Liver (tissue), 9 donors: ENCODE measurements around the gene PPFIA4. TPM values are rescaled to one million over a fixed set of nuclear protein-coding genes. Genes with fewer than 3 reads are reported as not detected.

Experiments
- DNase-seq: peaks from one replicate; pipeline ENCODE4 v3.0.0-alpha.2; 2017; ENCODE audit warnings: low spot score
- H3K27ac ChIP-seq, 2 donors: one replicate each; pipeline ENCODE4 v1.7.0; 2013; ENCODE audit warnings: inconsistent platforms in 2 of 2, low read length in 2 of 2, control low read depth in 1 of 2, low read depth in 1 of 2, mild to moderate bottlenecking in 1 of 2
- H3K27me3 ChIP-seq, 4 donors: one replicate each; pipeline versions ENCODE4 v1.6.1 to v1.7.0; 2013; ENCODE audit warnings: low read length in 3 of 4, inconsistent platforms in 1 of 4, mild to moderate bottlenecking in 1 of 4, moderate library complexity in 1 of 4; ENCODE audit not compliant: control insufficient read depth in 4 of 4, insufficient read depth in 4 of 4
- H3K36me3 ChIP-seq, 4 donors: one replicate each; pipeline versions ENCODE4 v1.6.1 to v1.7.0; 2013; ENCODE audit warnings: low read length in 3 of 4, mild to moderate bottlenecking in 3 of 4, low read depth in 1 of 4, moderate library complexity in 1 of 4; ENCODE audit not compliant: control insufficient read depth in 4 of 4, insufficient read depth in 3 of 4
- H3K4me1 ChIP-seq, 4 donors: one replicate each; pipeline versions ENCODE4 v1.6.1 to v1.7.0; 2013; ENCODE audit warnings: low read length in 3 of 4, mild to moderate bottlenecking in 3 of 4, moderate library complexity in 1 of 4; ENCODE audit not compliant: control insufficient read depth in 4 of 4, insufficient read depth in 4 of 4
- H3K4me3 ChIP-seq, 3 donors: one replicate each; pipeline versions ENCODE4 v1.6.1 to v1.7.0; 2013; ENCODE audit warnings: low read length in 3 of 3, control low read depth in 1 of 3, low read depth in 1 of 3, mild to moderate bottlenecking in 1 of 3
- H3K9ac ChIP-seq, 2 donors: one replicate each; pipeline ENCODE4 v1.7.0; 2013; ENCODE audit warnings: low read length in 2 of 2, mild to moderate bottlenecking in 2 of 2, moderate library complexity in 2 of 2, control low read depth in 1 of 2, low read depth in 1 of 2
- H3K9me3 ChIP-seq, 4 donors: one replicate each; pipeline versions ENCODE4 v1.6.1 to v1.7.0; 2013; ENCODE audit warnings: low read length in 3 of 4; ENCODE audit not compliant: control insufficient read depth in 4 of 4
- EGR1 ChIP-seq, 2 donors: IDR thresholded peaks; 2 replicates each; pipeline ENCODE4 v1.6.1; 2016 to 2018; ENCODE audit warnings: antibody characterized with exemption in 2 of 2, low read depth in 2 of 2
- FOXA1 ChIP-seq: IDR thresholded peaks from 2 replicates; pipeline ENCODE4 v1.6.1; 2016; ENCODE audit warnings: antibody characterized with exemption
- FOXA2 ChIP-seq: IDR thresholded peaks from 2 replicates; pipeline ENCODE4 v1.6.1; 2016; ENCODE audit warnings: antibody characterized with exemption
- GABPA ChIP-seq, 2 donors: IDR thresholded peaks in 1 of 2; conservative IDR thresholded peaks in 1 of 2; 2 replicates each; pipeline ENCODE4 v1.6.1; 2016; ENCODE audit warnings: antibody characterized with exemption in 2 of 2, mild to moderate bottlenecking in 1 of 2, moderate library complexity in 1 of 2
- HNF4A ChIP-seq, 2 donors: conservative IDR thresholded peaks; 2 replicates each; pipeline ENCODE4 v1.6.1; 2016; ENCODE audit warnings: antibody characterized with exemption in 2 of 2, mild to moderate bottlenecking in 2 of 2
- HNF4G ChIP-seq: IDR thresholded peaks from 2 replicates; pipeline ENCODE4 v1.6.1; 2016; ENCODE audit warnings: antibody characterized with exemption
- JUND ChIP-seq, 2 donors: IDR thresholded peaks; 2 replicates each; pipeline ENCODE4 v1.6.1; 2016; ENCODE audit warnings: antibody characterized with exemption in 2 of 2
- MAX ChIP-seq: IDR thresholded peaks from 2 replicates; pipeline ENCODE4 v1.6.1; 2016; ENCODE audit warnings: antibody characterized with exemption
- NR2F2 ChIP-seq: IDR thresholded peaks from 2 replicates; pipeline ENCODE4 v1.6.1; 2016; ENCODE audit warnings: antibody characterized with exemption
- RAD21 ChIP-seq, 2 donors: IDR thresholded peaks; 2 replicates each; pipeline ENCODE4 v1.6.1; 2016; ENCODE audit warnings: antibody characterized with exemption in 2 of 2, mild to moderate bottlenecking in 2 of 2
- RXRA ChIP-seq, 2 donors: IDR thresholded peaks; 2 replicates each; pipeline ENCODE4 v1.6.1; 2017 to 2018; ENCODE audit warnings: antibody characterized with exemption in 2 of 2, mild to moderate bottlenecking in 1 of 2
- SP1 ChIP-seq: IDR thresholded peaks from 2 replicates; pipeline ENCODE4 v1.6.1; 2018; ENCODE audit warnings: antibody characterized with exemption, mild to moderate bottlenecking
- TAF1 ChIP-seq: conservative IDR thresholded peaks from 2 replicates; pipeline ENCODE4 v1.6.1; 2016; ENCODE audit warnings: antibody characterized with exemption, mild to moderate bottlenecking
- YY1 ChIP-seq: IDR thresholded peaks from 2 replicates; pipeline ENCODE4 v1.6.1; 2016; ENCODE audit warnings: antibody characterized with exemption, mild to moderate bottlenecking
- WGBS: extraction: QIAGEN DNeasy Blood & Tissue Kit; methylation state at CpG from one replicate; pipeline ENCODE4 v1.1.7; 2013; 5-methylcytosine and 5-hydroxymethylcytosine counted together
- polyA plus RNA-seq, 2 donors: library from polyadenylated mRNA; stranded (reverse) in 1 of 2; unstranded in 1 of 2; fragments of 200-250 nt in 1 of 2; fragments of >200 nt in 1 of 2; fragmentation: Nextera tagmentation in 1 of 2; extraction: Ambion mirVana in 1 of 2; gene quantifications; one replicate each; pipeline versions ENCODE4 v1.2.1 to v1.2.3, GENCODE V29; 2013 to 2015
- total RNA-seq, 2 donors: library from RNA; depleted of rRNA; stranded (reverse); fragments of >200 nt; gene quantifications; one replicate each; pipeline ENCODE4 v1.2.3, GENCODE V29; 2014
- TF ChIP-seq, protein P1 (sequence below): IDR thresholded peaks from 2 replicates; pipeline ENCODE4 v1.6.1; 2016; ENCODE audit warnings: antibody characterized with exemption
- TF ChIP-seq, protein P2 (sequence below): fragments of 150-350 bp; IDR thresholded peaks from 2 replicates; pipeline ENCODE4 v1.5.1; 2017; ENCODE audit warnings: improper control_type of control experiment, low read depth, low read length; ENCODE audit not compliant: missing input control
- TF ChIP-seq, protein P3 (sequence below): IDR thresholded peaks from 2 replicates; pipeline ENCODE4 v1.6.1; 2016; ENCODE audit warnings: antibody characterized with exemption
- TF ChIP-seq, protein P4 (sequence below): IDR thresholded peaks from 2 replicates; pipeline ENCODE4 v1.6.1; 2016; ENCODE audit warnings: antibody characterized with exemption, mild to moderate bottlenecking
- donor health status: healthy.
- donor health status: healthy.
- donor health status: healthy.
- donor health status: healthy.
- donor health status: healthy.

The PPFIA4 gene
- total and polyA plus RNA-seq, 4 donors: 0.07 to 0.33 (median 0.15) TPM

GRCh38 chr1:203035111-203036000 is 9.1 kb downstream of the PPFIA4 start (continued):
- TF ChIP-seq, protein P1, sequence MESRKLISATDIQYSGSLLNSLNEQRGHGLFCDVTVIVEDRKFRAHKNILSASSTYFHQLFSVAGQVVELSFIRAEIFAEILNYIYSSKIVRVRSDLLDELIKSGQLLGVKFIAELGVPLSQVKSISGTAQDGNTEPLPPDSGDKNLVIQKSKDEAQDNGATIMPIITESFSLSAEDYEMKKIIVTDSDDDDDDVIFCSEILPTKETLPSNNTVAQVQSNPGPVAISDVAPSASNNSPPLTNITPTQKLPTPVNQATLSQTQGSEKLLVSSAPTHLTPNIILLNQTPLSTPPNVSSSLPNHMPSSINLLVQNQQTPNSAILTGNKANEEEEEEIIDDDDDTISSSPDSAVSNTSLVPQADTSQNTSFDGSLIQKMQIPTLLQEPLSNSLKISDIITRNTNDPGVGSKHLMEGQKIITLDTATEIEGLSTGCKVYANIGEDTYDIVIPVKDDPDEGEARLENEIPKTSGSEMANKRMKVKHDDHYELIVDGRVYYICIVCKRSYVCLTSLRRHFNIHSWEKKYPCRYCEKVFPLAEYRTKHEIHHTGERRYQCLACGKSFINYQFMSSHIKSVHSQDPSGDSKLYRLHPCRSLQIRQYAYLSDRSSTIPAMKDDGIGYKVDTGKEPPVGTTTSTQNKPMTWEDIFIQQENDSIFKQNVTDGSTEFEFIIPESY: no peak
- TF ChIP-seq RAD21 (IDR thresholded peaks at IDR 0.05) (no peak), EGR1 (IDR thresholded peaks at IDR 0.05; ENCODE audit: low read depth in 2 of 2) (no peak), HNF4G (no peak)
- TF ChIP-seq, protein P2, sequence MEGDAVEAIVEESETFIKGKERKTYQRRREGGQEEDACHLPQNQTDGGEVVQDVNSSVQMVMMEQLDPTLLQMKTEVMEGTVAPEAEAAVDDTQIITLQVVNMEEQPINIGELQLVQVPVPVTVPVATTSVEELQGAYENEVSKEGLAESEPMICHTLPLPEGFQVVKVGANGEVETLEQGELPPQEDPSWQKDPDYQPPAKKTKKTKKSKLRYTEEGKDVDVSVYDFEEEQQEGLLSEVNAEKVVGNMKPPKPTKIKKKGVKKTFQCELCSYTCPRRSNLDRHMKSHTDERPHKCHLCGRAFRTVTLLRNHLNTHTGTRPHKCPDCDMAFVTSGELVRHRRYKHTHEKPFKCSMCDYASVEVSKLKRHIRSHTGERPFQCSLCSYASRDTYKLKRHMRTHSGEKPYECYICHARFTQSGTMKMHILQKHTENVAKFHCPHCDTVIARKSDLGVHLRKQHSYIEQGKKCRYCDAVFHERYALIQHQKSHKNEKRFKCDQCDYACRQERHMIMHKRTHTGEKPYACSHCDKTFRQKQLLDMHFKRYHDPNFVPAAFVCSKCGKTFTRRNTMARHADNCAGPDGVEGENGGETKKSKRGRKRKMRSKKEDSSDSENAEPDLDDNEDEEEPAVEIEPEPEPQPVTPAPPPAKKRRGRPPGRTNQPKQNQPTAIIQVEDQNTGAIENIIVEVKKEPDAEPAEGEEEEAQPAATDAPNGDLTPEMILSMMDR: no peak

DNA sequence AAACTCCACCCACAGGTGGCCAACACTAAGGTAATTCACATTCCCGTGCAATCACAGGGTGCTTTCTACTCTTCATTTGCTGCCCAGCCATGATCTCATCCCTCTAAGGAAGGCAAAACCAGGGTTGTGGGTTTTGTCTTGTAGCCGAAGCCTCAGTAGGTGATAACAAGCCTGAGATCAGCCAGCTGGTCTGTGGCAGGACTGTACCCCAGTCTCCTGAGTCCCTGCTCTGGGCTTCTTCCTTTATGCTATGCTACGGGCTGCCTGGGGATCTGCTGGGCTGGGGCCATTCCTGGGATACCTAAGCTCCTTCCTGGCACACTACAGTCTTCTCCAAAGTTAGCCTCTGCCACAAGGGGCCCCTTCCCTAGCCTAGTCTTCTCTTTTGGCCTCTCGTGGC is 9.8 kb downstream of the PPFIA4 start:
- DNase-seq: no peak
- Histone ChIP-seq H3K4me1 (no peaks in the 10 kb centered on the region), H3K9ac (no peak overlapping the region), H3K27ac (no peak overlapping the region), H3K36me3 (no peaks in the 10 kb centered on the region), H3K4me3 (no peak overlapping the region), H3K9me3 (no peaks in the 10 kb centered on the region), H3K27me3 (no peaks in the 10 kb centered on the region)
- TF ChIP-seq TAF1 (no peak), GABPA (IDR thresholded peaks at IDR 0.05 in 1 of 2, conservative IDR thresholded peaks at IDR 0.05 in 1 of 2) (no peak), MAX (no peak)
- 62% methylated on average over 4 of the region's 4 CpGs for WGBS

- no peak for DNase-seq
- 58% methylated on average over 2 of the region's 2 CpGs for WGBS
- H3K27ac ChIP-seq: no peak overlapping the region
- no peaks in the 10 kb centered on the region for H3K9me3 ChIP-seq
- H3K4me3 ChIP-seq: no peak overlapping the region
- H3K9ac ChIP-seq: no peak overlapping the region
- H3K36me3 ChIP-seq: no peaks in the 10 kb centered on the region
- H3K4me1 ChIP-seq: no peaks in the 10 kb centered on the region
- no peaks in the 10 kb centered on the region for H3K27me3 ChIP-seq
- no peak for TF ChIP-seq GABPA (IDR thresholded peaks at IDR 0.05 in 1 of 2, conservative IDR thresholded peaks at IDR 0.05 in 1 of 2)
- TF ChIP-seq HNF4G: no peak
- TF ChIP-seq MAX: no peak
- TF ChIP-seq, protein P2: no peak
- no peak for TF ChIP-seq NR2F2
- TF ChIP-seq RAD21 (IDR thresholded peaks at IDR 0.05): no peak
- TF ChIP-seq SP1: no peak
- no peak for TF ChIP-seq RXRA (IDR thresholded peaks at IDR 0.05)
- TF ChIP-seq, protein P3, sequence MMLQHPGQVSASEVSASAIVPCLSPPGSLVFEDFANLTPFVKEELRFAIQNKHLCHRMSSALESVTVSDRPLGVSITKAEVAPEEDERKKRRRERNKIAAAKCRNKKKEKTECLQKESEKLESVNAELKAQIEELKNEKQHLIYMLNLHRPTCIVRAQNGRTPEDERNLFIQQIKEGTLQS: no peak
- TF ChIP-seq JUND (IDR thresholded peaks at IDR 0.05): no peak
- no peak for TF ChIP-seq TAF1
- no peak for TF ChIP-seq YY1
- TF ChIP-seq, protein P4, sequence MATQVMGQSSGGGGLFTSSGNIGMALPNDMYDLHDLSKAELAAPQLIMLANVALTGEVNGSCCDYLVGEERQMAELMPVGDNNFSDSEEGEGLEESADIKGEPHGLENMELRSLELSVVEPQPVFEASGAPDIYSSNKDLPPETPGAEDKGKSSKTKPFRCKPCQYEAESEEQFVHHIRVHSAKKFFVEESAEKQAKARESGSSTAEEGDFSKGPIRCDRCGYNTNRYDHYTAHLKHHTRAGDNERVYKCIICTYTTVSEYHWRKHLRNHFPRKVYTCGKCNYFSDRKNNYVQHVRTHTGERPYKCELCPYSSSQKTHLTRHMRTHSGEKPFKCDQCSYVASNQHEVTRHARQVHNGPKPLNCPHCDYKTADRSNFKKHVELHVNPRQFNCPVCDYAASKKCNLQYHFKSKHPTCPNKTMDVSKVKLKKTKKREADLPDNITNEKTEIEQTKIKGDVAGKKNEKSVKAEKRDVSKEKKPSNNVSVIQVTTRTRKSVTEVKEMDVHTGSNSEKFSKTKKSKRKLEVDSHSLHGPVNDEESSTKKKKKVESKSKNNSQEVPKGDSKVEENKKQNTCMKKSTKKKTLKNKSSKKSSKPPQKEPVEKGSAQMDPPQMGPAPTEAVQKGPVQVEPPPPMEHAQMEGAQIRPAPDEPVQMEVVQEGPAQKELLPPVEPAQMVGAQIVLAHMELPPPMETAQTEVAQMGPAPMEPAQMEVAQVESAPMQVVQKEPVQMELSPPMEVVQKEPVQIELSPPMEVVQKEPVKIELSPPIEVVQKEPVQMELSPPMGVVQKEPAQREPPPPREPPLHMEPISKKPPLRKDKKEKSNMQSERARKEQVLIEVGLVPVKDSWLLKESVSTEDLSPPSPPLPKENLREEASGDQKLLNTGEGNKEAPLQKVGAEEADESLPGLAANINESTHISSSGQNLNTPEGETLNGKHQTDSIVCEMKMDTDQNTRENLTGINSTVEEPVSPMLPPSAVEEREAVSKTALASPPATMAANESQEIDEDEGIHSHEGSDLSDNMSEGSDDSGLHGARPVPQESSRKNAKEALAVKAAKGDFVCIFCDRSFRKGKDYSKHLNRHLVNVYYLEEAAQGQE: no peak
- TF ChIP-seq HNF4A (conservative IDR thresholded peaks at IDR 0.05): no peak
- TF ChIP-seq EGR1 (IDR thresholded peaks at IDR 0.05; ENCODE audit: low read depth in 2 of 2): no peak
- TF ChIP-seq FOXA1: no peak
- no peak for TF ChIP-seq FOXA2
Measured at GRCh38 chr1:203036537-203036936, 10.2 kb downstream of the PPFIA4 start.
